Hematopoietic multipotent progenitor cell (in vitro differentiated cells): ENCODE results near the gene CNOT10. TPM values are rescaled to one million over a fixed set of nuclear protein-coding genes. Genes with fewer than 3 reads are reported as not detected.

Source experiments
- DNase-seq, 3 donors: peaks; one replicate each; pipeline ENCODE4 v3.0.0-alpha.2; 2011 to 2015; ENCODE audit warnings: low read depth in 2 of 3, low spot score in 2 of 3
- total RNA-seq: library from RNA; depleted of rRNA; stranded (reverse); fragments of >200 nt; gene quantifications from one replicate; pipeline ENCODE4 v1.2.3, GENCODE V29; 2012

Gene CNOT10
- total RNA-seq, 1 donor: 21.8 TPM

DNA sequence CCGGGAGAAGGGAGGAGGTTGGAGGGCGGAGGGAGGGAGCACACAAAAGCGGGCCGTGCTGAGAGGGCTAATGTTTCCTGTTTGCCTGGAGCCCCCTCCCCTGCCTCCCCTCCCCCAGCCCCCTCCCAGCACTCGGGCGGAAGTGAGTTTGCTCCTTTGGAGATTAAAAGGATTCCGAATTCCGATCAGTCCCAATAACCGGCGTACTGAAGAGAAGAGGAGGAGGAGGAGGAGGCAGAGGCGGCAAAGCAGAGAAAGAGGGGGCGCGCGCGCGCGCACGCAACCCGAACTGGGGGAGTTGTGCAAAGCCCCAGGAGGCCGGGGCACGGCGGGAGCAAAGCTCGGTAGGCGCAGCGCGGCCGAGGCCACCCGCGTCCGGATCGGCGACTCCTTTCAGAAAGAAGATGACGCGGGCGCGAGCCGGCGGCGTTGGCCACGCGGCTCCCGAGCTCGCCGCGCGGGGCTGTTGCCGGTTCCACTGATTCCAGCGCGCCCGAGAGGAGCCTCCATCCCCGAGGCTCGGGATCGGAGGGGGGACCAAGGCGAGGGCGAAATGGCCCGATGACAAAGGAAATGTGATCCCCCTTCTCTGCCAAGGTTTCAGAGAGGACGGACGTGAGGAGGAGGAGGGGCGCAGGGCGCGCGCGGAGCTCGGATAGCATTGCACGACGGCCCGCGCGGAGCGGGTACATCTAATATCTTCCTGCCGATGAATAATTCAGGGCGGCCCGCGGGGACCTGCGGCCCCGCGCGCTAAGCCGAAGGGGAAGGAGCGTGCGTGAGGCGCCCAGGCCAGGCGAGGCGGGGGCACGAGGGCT, 131.7 kb downstream of the CNOT10 start:
- peak in 2 of 3 donors; percentile 42 to 58 for DNase-seq

DNA sequence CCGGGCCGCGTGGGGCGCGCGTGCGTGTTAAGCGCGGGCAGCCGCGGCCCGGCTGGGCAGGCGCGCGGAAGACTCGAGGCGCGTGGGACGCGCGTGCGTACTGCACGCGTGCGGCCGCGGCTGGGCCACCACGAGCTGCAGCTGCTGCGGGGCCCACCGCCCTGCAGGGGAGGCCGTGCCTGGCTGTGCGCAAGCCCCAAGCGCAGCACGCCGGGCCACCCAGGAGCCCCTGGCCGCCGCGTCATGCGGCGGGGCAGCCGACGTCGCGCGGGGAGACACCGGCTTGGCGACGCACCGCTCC, 132.2 kb downstream of the CNOT10 start:
- DNase-seq: peak in 1 of 3 donors; percentile 40

DNA sequence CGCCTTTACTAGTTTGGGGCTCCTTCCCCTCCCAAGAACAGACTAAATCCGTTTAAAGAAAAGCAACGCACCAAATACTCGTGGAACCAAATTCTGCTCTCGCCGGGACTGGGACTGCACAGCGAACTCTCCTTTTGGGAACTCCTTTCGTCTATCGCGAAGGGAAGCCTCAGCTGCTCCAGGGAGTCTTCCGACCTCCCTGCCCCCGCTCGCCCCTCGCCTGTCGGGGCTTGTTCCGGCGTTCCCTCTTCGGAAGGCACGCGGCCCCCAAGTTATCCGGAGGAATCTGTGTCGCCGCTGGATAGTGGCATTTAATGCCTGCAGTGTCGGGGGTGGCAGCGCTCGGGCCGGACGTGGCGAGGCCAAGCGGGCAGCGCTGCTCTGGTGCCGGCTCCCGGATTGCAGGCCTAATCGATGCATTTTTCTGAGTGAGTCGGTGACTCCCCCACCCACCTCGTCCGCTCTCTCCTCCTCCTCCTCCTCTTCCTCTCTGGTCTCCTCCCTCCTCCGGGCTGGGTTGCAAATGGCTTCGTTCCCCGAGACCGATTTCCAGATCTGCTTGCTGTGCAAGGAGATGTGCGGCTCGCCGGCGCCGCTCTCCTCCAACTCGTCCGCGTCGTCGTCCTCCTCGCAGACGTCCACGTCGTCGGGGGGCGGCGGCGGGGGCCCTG, 132.7 kb downstream of the CNOT10 start, which contains the start of gene TRIM71:
TSS of gene TRIM71 (plus strand) at position 440 of the 671 bp plus-strand sequence. CDS start at position 524, 84 bp downstream.
- DNase-seq: peak in 2 of 3 donors; percentile 18 to 29

DNA sequence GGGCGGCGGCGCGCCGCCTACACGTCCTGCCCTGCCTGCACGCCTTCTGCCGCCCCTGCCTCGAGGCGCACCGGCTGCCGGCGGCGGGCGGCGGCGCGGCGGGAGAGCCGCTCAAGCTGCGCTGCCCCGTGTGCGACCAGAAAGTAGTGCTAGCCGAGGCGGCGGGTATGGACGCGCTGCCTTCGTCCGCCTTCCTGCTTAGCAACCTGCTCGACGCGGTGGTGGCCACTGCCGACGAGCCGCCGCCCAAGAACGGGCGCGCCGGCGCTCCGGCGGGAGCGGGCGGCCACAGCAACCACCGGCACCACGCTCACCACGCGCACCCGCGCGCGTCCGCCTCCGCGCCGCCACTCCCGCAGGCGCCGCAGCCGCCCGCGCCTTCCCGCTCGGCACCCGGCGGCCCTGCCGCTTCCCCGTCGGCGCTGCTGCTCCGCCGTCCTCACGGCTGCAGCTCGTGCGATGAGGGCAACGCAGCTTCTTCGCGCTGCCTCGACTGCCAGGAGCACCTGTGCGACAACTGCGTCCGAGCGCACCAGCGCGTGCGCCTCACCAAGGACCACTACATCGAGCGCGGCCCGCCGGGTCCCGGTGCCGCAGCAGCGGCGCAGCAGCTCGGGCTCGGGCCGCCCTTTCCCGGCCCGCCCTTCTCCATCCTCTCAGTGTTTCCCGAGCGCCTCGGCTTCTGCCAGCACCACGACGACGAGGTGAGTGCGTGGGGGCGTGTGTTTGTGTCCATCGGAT, 133.4 kb downstream of the CNOT10 start:
- DNase-seq: peak in 2 of 3 donors; percentile 12 to 22

DNA sequence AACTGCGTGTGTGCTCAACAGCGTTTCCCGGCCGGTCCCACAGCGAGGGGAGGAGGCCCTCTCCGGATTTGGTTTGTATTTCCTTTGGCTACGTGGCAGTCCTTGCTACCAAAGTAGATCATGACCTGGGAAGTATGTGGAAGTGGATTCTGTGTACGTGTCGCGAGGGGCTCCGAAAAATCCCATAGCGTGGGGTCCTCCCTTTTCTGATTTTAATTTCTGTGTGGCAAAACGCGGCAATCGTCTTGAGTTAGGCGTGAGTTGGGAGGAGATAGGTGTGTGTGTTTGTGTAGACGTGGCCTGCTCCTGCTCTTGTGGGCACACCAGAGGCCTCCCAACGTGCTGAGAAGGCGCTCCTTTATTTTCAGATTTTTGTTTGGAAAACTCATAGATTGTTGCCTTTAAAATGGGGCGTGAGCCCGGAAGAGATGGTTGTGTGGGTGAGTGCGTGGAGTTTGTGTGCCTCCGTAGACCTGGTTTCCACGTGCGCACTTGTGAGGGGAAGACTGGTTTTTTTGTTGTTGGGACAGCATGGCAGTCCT, 134.1 kb downstream of the CNOT10 start:
- no peak for DNase-seq

DNA sequence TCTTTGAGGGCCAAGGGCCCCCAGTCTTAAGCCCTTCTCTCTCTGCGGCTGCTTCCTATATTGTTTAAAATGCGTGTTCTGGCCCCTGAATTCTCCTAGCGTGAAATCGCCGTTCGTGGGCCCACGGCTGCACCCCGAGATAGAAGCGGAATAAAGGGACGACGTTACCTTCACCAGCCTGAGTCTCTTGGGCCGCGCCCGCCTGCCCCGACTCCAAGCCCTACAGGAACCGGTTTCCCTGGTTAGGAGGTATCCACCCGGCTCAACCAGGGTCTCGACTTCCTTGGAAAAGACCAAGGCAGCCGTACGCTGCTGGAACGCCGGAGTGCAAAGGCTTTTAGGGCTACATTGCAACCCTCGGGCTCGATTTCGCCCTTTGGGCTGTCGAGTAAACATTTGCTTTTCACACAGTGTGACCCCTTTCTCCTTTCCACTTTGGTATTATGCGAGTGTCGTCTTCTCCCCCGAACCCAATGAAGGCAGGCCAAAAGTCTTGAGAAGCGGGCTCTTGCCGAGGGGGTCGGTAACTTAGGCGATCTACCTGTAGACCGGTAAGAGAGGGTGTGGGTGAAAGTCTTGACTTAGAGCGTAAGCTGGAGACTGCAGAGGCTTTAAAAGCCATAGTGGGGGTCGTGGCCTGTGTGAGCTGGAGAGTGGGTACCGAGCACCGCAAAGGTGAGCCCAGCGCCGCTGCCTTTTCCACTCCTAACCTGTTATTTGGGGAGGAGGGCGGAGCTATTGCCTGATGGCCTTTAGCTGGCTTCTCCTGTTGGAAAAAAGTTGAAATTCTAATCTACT, 134.8 kb downstream of the CNOT10 start:
- no peak for DNase-seq

DNA sequence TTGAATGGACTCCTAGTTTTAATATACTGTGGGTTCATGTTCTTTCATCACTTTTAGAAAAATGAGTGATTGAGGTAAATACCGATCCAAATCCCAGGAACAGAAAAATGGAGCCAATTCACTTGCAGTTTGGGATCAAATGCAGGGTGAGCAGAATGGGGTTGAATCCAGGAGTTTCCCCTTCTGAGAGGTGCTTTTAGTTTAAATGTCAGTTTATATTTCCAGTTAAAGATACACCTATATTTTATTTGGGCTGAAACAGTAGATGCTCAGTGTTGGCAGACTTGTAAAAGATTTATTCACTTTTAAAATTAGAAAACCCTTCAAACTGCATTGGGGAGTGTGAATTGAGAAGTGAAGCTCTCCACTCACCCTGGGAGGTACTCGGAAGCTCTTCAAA, 135.4 kb downstream of the CNOT10 start:
- DNase-seq: no peak

DNA sequence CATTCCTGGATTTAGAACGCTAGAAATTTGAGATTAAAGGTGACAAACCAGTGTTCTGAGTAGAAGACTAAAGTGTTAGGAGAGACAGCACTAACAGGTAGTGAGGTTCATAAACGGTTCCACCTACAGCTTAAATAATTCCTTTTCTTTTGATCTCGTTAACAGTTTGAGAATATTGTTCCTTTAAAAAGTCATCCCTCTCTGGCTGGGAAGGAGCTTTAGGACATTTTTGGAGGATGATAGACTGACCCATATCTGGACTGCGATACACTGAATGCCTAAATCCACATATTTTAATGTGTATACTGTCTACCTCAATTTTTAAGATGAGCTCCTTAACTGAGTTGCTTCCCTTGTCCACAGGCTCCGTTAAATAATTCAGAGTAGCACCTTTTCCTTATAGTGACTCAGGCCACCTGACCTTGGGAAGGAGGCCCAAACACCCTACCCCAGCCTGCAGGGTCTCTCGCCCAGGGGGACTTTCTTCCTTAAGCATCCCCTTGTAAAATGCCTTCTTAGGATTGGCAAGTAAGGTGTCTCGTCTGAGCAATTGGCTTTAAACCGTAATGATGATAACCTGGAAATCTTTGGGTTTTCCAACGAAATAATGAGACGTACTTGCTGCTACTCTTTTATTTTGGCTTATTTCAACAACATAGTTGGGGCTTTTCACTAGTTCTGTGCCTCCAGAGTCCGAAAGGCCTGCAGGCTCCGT, 136.1 kb downstream of the CNOT10 start:
- no peak for DNase-seq

DNA sequence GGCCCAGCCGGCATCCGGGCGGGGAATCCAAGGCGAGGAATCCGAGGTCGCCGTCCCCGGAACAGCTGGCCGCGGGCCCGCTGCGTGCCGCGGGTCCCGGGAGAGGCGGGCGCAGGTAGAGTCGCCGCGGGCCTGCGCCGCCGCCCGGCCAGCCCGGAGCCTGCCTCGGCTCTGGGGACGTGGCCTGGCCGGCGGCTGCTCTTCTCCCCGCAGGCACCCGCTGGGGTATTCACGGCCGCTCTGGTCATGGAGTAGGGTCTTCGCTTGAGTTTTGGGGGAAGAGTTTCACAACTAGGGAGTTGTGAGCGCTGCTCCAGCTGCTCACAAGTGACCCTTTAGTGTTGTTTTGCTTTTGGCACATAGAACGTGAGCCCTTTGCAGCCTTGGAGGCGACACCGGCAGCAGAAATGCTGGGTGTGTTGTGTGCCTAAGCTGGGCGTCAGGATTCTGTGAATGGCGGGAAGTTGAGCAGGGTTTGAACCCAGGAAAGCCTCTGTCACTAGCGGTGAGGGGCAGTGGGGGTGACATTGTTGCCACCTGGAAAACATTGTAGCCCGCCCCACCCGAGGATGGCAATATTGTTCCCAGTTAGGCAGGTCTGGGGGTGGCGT, 136.8 kb downstream of the CNOT10 start:
- no peak for DNase-seq

DNA sequence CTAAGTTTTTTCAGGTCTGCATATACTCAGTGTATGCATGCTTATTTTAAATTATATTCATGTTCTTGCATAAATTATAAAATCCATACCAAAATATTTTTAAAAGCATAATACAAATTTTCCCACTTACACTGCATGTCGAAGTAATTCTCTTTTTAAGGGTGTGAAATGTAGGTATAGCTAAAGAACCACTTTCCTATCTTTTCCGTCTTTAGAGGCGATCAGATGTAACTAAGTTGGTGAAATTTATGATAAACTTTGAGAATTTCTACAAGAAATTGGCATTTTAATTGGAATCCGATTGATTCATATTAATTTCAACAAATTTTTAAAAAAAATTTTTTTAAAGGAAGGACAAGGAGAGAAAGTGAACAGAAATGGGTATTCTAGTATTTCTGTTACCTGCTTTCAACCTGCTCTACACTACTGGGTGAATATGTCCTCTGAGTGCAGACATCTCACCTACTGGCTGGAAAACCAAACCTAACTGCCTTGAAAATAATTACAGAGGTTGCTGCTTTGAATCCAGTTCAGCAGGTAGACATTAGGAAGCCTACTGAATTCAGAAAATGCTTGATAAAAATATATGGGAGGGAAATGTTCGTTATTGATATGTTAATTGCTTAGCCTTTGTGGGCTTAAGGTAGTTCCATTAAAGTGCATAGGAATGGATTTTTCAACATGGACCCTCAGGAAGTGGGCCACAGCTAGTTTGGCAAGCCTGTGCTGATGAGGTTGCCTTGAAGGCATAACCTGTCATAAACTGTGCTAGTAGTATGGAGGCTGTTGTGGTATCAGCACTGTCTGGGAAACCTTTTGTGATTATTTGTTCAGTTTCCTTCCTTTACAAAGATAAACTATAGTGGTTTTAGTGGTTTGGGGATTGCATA, 137.9 kb downstream of the CNOT10 start:
- no peak for DNase-seq

Other genes starting within 250 kb of the CNOT10 start
- 48.2 TPM for gene CMTM6, start 182.3 kb upstream of the CNOT10 start, total RNA-seq
- gene DYNC1LI1, start 114.3 kb upstream of the CNOT10 start, total RNA-seq: 21.8 TPM
- 0.81 TPM for gene TRIM71, start 132.8 kb downstream of the CNOT10 start, total RNA-seq